Measurements from ENCODE around the gene ZXDC.

ZXDC gene

DNA sequence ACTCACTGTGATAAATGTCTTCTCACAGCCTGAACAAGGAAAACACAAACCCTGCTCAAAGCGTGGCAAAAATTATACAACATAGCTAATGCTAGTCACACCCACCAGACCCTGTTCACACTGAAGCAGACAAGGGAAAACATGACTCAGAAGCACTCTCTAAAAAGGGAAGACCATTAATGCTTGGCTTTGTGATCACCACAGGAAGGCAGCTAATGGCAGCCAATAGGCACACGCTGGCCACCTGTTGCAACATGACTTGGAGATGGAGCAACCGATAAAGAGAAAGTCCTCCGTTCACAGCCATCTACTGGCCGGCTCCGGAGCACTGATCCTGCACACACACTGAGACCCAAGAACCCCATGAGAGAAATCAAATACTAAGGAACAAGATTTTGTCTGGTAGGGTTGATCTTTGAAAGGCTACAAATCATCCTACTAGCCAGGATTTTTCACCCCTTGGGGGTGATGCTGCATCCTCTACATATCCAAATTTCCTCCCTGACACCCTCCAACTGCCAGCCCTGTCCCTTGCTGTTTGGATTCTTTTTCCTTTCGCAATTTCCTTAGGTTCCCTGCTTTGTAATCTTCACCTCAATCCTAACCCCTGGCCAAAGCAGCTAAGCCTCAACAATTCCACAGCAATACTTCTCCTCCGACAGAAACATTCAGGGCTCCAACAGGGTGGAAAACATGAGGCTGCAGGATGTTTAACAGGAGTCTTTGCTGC lies 3.2 kb downstream of the ZXDC start:
- DNase-seq: peak in 1 of 2 experiments; percentile 27

DNA sequence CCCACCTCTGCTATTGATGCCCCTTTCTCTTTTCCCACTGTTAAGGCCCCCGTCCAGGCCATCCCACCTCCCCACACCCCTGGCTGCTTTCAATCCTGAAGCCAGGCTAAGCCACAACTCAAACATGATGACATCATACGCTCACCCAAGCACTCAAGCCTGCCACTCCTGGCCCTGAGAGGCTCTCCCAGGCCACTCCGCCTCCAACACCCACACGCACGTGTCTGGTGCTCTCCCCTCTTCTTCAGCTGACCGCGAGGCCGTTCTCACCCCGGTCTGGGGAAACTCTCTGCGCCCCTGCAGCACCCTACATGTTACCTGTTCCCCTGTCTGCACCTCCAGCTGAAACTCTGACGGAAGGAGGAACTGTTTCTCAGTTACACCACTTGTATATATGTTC lies 6.2 kb downstream of the ZXDC start:
- DNase-seq: no peak

DNA sequence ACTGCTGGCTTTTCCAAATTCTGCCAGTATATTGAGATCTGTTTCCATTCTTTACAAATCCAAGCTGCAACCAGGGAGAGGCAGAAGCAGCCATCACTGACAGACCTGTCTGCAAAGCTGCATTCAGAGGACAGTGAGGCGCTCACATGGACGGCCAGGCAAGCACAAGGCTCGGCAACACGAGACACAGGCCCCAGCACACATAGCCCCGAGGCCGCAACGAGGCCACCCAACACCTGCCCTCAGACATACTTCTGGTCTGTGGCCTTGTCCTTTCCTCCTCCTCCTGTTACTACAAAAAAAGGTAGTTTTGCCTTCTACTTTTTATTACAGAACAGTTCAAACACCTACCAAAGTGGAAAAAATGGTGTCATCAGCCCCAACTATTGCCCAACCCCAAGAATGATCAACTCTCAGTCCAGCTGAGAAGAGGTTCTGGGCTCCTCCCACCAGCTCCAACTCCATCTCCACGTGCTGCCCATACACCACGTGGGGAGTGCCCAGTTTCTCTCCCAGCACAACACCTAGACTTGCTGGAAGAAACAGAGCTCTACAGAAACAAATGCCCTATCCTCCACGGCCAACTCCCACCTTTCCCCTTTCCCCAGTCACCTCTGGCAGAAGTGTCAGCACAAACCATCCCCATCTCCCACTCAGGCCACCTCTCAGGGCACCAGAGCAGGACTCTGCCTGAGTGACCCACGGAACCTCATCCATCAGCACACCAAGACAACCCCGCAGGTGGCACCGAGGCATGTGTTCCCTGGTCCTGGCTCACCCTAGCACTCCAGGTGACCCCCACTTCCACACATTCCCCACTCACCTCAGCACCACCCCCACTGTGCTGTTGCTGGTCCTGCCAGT lies 7.4 kb downstream of the ZXDC start:
- DNase-seq: no peak

DNA sequence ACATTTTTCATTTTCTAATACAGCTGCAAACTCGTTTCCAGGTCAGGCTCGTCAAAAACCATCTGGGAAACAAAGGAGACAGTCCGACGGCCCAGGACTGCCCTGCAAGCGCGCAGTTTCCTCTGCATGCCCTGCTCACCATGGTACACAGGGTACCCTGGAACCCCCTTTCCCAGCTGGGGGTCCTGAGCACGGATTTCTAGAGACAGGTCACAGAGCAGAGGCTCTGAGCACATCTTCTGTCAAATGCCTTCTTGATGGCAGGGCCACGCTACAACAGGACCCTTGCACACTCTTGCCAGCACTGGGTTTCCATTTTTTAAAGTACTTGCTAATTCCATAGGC lies 8.1 kb downstream of the ZXDC start:
- DNase-seq: no peak

DNA sequence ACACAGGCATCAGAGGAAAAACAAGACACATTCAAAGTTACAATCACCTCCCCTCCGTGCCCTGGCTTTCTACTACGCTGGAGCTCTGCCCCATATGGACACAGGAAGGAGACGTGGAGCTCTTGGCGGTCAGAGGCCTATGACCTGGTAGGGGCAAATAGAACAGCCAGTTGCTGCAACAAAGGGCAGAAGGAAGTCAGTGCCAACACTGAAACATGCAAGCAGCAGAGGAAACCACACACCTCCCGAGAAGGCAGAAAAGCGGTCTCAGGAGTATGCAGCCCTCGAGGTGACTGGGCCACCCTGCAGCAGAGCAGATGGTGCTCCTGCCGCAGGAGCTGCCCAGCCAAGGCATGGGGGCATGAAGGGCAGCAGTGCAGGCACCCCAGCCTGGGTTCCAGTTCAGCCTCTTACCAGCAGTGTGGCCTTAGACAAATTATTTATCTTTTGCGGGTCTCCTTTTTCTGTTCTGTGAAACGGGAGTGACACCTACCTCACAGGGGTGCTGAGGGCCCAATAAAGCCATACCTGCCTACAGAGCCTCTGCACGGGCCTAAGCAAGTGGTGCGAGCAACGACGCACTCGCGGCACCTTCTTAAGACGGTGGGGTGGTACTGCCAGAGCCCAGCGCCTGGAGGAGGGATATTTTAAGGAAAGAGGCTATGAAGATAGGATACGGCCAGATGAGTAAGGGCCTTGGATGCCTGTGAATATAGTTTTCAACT lies 8.6 kb downstream of the ZXDC start:
- DNase-seq: no peak

DNA sequence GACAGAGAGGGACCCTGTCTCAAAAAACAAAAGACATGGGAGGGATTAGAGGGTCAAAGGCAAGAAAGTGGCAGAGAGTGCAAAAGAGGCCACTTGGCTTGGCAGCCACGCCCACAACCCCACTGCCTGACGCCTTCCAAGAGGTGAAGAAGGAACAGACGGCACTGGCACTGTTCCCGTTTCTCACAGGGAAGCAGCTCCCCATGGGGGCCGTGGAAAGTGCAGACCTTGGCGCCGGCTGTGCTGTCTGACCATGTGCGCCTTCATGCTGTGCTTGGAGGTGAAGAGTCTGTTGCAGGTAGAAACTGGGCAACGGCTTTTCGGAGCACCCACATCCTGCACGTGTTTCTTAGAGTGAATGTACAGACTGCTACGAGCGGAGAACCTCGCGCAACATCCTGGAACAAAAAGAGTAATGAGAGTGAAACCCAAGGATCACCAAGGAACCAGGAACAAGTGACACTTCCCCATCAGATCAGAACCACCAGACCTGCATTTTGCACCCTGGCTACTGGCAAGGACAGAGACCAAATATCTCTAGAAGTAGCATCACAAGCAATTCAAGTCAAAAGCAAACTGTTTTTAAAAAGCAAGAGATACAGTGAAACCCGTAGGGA lies 9.7 kb downstream of the ZXDC start:
- DNase-seq: no peak

DNA sequence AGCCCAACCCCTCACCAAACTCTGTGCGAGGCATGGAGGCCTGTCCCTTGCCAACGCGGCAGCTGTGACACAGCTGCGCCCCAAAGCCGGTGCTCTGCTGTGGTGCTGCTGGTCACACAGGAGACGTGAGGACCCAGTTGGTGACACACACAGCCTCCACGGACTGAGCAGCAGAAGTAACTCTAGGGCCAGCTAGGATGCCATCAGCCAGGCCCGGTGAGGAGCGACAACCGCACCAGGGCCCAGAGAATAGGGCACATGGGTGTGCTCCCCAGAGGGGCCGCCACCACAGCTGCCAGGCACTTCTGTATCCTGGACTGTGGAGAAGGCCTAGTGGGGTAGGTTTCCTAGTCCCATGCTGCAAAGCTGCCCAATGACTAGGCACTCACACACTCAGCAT lies 10.7 kb downstream of the ZXDC start:
- DNase-seq: no peak

DNA sequence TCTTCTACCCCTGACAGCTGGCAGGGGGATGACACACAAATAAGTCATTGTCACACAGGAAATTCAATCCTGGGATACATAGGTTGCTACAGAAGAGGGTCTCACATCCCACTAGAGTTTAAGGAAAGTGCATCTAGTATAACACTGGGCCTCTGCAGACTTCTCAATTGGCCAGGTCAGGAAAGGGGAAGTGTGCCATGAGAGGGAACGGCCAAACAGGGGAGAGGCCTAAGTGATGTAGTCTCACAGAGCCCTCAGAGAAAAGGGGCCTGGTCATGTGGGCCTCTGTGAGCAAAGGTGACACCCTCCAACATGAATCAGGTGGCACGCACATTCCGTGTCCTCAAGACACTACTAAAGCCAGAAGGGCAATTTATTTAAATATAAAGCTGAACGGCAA lies 11.2 kb downstream of the ZXDC start:
- DNase-seq: no peak

DNA sequence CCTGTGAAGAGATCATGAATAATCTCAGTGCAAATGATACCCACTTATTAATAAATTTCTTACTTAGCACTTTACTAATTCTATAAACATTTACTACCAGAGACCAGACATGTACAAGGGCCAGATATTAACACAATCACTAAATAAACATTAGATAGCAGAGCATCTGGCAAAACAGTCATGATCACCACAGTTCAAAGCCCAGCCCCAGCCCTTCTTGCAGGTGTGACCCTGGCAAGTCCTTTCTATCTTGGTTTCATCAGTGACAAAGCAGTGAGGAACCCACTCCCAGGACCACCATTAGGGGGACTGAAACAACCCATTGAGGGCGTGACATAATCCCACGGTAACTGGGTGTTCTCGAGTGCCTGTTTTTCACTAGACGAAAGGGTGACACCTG lies 11.6 kb downstream of the ZXDC start:
- no peak for DNase-seq

DNA sequence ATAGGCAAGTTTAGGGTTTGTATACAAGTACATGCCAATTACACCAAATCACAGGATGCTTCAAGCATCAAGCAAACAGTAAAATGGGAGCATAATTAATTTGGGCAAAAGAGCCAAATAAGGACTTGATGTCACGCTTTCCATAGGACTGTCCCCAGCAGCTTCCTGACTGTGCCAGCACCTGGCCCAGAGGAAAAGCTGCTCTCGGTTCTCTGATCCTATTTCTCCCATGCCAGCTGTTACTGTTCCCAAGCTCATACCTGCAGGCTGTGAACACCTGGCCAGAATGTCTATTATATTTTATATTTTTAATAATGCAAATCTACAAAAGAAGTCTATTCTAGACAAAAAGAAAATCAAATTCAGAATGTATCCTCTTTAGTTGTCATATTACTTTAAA lies 12.2 kb downstream of the ZXDC start:
- DNase-seq: no peak

DNA sequence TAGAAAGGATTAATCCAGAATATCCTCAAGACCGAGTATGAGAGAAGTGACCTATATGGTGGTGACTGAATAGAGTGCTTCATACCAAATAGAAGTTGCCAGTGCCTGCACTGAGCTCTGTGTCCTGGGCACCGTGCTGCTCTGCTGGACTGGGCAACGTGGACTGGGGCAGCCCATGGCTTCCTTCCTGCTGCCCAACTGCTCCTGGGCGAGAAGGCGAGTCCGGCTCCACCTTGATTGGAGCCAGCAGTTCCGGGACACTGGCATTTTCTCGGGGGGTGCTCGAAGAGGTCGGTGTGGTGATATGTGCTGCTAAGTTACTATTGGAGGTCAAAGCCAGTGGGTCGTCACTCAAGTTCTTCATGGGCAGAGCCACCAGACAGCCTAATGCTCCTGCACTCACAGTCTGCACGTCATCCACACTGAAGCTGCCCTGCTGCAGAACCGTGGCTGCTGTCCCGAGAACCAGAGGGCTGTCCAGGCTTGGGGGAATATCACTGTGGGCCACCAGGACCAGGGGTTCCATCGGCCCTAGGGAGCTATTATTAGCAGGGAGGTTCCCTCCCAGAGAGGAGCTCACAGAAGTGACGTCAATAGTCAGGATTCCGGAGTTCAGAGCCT lies 14.1 kb downstream of the ZXDC start:
- no peak for DNase-seq

DNA sequence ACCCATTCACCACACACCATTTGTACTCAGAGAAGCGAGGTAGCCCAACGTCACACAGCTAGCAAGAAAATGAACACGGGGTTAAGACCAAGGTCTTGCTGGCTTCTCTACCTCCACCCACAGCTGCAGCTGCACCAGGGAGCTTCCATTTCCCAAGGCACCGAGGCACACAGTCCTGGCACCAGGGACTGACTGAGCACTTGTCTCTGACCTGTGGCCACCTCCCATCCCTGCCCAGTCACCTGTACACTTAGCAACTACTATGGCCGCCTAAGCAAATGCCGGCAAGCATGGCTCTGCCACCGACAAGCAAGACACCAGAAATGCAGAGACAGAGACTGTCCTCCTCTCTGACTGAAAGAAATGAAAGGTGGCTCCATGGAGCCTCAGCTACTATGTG lies 15.3 kb downstream of the ZXDC start:
- no peak for DNase-seq

DNA sequence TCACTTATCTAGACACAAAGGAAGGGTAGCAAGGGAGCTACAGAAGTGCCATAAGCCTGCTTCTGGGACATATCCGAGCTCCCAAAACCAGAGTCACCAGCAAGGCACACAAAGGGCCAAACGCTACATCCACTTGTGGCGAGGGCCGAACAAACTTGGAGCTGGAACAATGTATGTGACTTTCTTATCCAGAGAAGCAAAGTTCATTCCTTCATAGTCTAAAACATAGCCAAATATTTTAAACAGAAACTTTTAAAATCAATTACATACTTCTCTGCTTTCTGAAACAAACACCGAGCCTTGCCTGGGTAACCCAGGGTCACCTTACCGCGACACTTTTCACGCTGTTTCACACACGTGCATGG lies 15.9 kb downstream of the ZXDC start:
- DNase-seq: no peak

DNA sequence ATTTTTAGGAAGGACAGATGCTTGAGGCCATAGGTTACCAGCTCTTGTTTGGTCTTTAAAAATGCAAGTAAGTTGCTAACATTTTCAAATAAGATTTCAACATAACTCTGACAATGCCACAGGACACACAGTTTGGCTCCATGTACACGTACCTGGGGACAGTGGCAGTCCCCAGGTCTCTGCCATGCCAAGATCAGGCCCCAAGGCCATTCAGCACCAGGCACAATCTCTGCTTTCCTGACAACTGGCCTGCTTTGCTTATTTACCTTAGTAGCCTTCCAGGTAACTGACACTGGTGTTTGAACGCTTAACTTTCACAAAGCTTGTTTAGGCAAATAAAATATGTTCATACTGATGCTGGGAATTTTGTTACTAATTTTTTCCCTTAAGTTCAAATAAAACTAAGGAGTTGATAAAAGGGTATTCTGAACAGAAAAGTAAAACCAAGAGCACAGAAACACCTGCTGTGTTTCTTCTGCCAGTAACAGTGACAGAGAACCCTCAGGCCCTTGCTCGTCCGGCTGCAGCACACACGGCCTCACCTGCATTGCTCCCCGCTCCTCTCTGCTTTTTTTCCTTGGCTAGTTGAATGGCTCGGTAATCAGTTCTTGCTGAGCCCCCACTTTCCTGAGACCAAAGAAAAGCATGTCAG lies 16.5 kb downstream of the ZXDC start:
- no peak for DNase-seq

DNA sequence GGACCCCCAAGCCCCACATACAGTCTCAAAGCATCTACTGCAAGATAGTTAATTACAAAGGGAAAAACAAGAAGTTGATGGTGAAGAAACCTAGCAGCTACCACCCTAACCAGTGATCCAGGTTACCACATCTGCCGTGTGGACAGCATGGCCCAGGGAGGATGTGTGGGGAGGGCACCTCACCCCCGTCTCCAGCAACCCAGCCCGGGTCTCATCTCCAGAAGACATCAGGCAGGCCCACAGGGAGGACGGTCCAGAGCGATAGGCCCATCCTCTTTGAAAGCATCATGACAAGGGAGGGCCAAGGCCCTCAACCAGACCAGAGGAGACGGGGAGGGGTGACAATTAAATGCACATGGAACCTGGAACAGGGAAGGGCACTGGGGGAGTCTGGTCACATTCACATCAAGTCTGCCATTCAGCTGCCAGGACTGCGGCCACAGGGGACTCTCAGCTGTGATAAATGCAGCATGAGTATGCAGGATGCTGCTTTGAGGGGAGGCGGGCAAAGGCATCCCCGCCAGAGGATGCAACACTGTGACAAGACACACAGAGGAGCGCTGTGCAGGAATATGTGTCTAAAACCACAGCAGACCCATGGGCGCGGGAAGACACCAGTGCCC lies 18.8 kb downstream of the ZXDC start:
- no peak for DNase-seq

DNA sequence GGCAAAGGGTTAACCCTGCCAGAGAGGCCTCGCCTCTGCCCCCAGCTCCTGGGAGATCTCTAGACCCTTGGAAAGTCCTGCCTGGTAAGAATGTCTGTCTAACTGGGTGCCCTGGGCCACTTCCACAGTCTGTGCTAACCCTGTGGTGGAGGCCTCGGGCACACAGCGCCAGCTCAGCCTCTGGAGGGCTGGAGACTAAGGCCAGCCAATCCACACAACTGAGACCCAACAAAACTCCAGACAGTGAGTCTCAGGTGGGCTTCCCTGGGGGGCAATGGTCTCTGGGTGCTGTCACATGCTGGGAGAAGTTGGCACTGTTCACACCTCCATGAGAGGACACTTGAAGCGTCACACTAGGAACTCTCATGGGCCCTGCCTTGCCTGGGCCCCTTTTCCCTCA lies 19.5 kb downstream of the ZXDC start:
- no peak for DNase-seq

DNA sequence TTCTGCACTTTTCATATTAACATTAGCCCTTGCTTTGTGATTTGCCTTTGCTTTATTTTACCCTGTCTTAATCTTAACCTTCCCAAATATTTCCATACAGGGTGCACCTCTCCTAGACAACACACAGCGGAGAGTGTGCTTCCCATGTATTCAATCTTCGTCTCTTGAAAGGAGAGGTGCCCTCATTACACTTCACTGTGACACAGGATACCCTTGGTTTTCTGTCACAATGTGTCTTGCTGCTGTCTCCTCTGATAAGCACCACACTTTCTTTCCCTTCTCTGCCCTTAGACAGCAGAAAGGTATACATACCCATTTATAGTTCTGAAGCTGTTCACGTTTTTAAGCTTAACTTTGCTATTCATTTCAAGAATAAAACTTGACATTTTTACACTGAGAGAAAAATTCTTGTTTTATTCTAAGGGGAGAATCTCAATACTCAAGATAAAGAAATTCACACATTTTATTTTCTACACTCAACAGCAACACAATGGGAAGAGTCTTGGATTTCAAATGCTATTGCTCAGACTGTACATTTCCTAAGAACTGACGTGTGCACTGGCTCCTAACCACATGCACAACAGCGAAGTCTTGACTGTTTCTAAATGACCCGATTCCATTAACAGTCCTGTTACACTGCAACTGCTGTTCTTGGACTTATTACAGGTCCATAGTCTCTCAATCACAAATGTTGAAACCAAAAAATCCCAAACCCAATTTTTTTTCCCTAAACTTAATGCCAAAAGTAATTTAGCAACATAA lies 21.1 kb downstream of the ZXDC start:
- no peak for DNase-seq

DNA sequence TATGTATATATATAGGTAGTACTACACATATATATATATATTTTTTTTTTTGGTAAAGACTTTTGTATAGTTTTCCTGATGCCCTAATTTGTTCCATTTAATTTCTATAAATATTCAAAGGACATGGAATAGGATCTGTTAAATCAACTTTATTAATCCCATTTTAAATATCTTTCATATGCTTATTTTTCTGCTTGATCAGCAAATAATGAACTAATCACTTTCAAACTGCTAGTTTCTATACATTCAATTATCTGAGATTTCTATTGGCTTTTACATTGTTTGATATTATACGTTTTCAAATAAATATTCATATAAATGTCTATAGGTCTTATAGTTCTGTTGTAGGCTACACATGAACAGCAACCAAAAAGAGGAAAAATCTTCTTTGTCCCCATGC lies 21.7 kb downstream of the ZXDC start:
- no peak for DNase-seq

DNA sequence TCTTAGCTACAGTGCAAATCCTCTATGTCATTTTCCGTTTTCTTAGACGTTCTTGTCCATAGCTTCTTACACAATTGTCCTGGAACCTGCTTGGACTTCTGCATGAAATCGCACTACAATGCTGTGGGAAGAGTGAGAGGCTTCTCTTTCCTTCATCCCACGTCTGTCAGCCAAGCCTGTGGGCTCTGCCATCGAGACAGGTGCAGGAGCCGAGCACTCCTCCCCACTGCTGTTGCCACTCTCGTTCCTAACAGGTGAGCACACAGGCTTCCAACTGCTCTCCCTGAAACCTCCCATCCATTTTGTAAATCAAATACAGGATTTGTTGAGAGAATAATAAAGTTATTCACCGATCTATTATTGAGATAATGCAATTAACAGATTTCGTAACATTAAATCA lies 23.5 kb downstream of the ZXDC start:
- no peak for DNase-seq

DNA sequence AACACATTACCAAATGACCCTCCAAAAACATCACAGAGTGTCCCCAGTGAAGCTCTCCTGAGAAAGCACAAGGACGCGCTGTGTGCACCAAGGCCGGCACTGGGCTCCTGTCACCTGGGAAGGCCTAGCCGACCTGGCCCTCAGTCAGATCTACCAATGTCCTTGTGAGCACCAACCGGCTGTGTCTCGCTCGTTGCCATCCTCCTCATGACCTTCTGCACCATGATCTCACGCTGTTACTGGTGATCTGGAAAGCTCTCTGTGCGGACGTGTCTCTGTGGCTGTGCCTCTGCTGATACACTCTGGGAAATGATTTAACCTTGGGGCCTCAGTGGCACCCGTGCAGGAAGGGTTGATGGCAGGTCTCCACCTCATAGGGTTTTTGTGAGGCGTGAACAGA lies 24.2 kb downstream of the ZXDC start:
- DNase-seq: no peak

DNA sequence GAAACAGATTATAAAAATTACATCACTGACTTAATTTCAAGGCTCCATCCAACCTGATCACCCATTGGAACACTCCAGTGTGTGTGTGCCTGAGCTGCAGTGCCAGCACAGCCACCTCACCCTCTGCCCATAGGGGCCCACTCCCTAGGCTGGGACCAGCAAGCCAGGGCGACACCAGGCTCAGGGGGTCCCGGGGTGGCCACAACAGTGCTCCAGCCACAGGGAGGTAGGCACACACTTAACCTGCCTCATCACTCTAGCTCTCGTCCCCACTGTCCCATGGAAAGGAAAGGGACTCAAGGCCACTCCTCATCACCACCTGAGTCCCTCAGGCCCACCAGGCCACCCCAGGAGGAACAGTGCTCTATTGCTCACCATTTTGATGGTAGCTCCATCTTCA lies 24.9 kb downstream of the ZXDC start:
- no peak for DNase-seq
